KOPT-K1 (cell line): ENCODE data around the gene CFL2.
"Not testable (repeated sequence)": the region's sequence is repeated elsewhere in the genome, so short reads cannot be mapped to it uniquely, and the experiment has no call there.

Source experiments
- H3K27ac ChIP-seq: fragments of 200-600 bp; sonication (generic); 2 replicates; pipeline ENCODE4 v1.5.1; 2016; ENCODE audit warnings: antibody characterized with exemption, mild to moderate bottlenecking, low read depth, low read length; ENCODE audit not compliant: poor library complexity, severe bottlenecking
- H3K36me3 ChIP-seq: fragments of 200-600 bp; sonication (generic); 2 replicates; pipeline ENCODE4 v1.5.1; 2017; ENCODE audit warnings: antibody characterized with exemption, mild to moderate bottlenecking, low read length, moderate library complexity; ENCODE audit not compliant: insufficient read depth
- H3K9me3 ChIP-seq: fragments of 200-600 bp; sonication (generic); 2 replicates; pipeline ENCODE4 v1.5.1; 2017; ENCODE audit warnings: antibody characterized with exemption, low read length, mild to moderate bottlenecking; ENCODE audit not compliant: insufficient read depth, poor library complexity, severe bottlenecking

The CFL2 gene

GRCh38 chr14:34718750-34719304 lies 4.4 kb upstream of the CFL2 start:
- Histone ChIP-seq H3K36me3 (no peaks in the 10 kb centered on the region), H3K9me3 (no peaks in the 10 kb centered on the region), H3K27ac (no peak overlapping the region)

- Histone ChIP-seq H3K27ac (peak overlapping the region; percentile 73), H3K36me3 (peaks cover 22% of the 10 kb centered on the region), H3K9me3 (no peaks in the 10 kb centered on the region)
Measured at GRCh38 chr14:34715127-34715863, 902 bp upstream of the CFL2 start.

- H3K9me3 ChIP-seq = no peaks in the 10 kb centered on the region
- H3K36me3 ChIP-seq = peaks cover 26% of the 10 kb centered on the region
- H3K27ac ChIP-seq = peak overlapping the region; percentile 73
Measured at GRCh38 chr14:34713681-34714319, 593 bp downstream of the CFL2 start.

- Histone ChIP-seq H3K36me3 (peaks cover 26% of the 10 kb centered on the region), H3K9me3 (no peaks in the 10 kb centered on the region), H3K27ac (peak overlapping the region; percentile 73)
Measured at GRCh38 chr14:34713122-34713680, 1.2 kb downstream of the CFL2 start.

GRCh38 chr14:34711796-34712712 lies 2.3 kb downstream of the CFL2 start:
- H3K36me3 ChIP-seq = peaks cover 26% of the 10 kb centered on the region
- H3K27ac ChIP-seq = no peak overlapping the region

GRCh38 chr14:34711169-34711568 lies 3.2 kb downstream of the CFL2 start:
- Histone ChIP-seq H3K36me3 (peaks cover 26% of the 10 kb centered on the region), H3K27ac (no peak overlapping the region), H3K9me3 (no peaks in the 10 kb centered on the region)

More at GRCh38 chr14:34711796-34712712, 2.3 kb downstream of the CFL2 start:
- no peaks in the 10 kb centered on the region for H3K9me3 ChIP-seq

GRCh38 chr14:34710744-34711143 lies 3.6 kb downstream of the CFL2 start:
- H3K27ac ChIP-seq = no peak overlapping the region
- H3K9me3 ChIP-seq = no peaks in the 10 kb centered on the region
- peaks cover 26% of the 10 kb centered on the region for H3K36me3 ChIP-seq

- Histone ChIP-seq H3K36me3 (peaks cover 26% of the 10 kb centered on the region), H3K27ac (no peak overlapping the region), H3K9me3 (no peaks in the 10 kb centered on the region)
Measured at GRCh38 chr14:34710006-34710405, 4.4 kb downstream of the CFL2 start.

GRCh38 chr14:34707722-34708121 lies 6.7 kb downstream of the CFL2 start:
- Histone ChIP-seq H3K27ac (no peak overlapping the region), H3K36me3 (peaks cover 26% of the 10 kb centered on the region), H3K9me3 (no peaks in the 10 kb centered on the region)

GRCh38 chr14:34701808-34702207 lies 12.6 kb downstream of the CFL2 start:
- Histone ChIP-seq H3K9me3 (no peaks in the 10 kb centered on the region), H3K36me3 (no peaks in the 10 kb centered on the region), H3K27ac (no peak overlapping the region)

GRCh38 chr14:34700622-34701130 lies 13.7 kb downstream of the CFL2 start:
- no peaks in the 10 kb centered on the region for H3K9me3 ChIP-seq
- H3K36me3 ChIP-seq = no peaks in the 10 kb centered on the region
- H3K27ac ChIP-seq = no peak overlapping the region

- H3K27ac ChIP-seq = no peak overlapping the region
- no peaks in the 10 kb centered on the region for H3K36me3 ChIP-seq
- no peaks in the 10 kb centered on the region for H3K9me3 ChIP-seq
Measured at GRCh38 chr14:34699873-34700621, 14.3 kb downstream of the CFL2 start.

- not testable (repeated sequence) for H3K27ac ChIP-seq, H3K36me3 ChIP-seq, H3K9me3 ChIP-seq
Measured at GRCh38 chr14:34694216-34694615, 20.2 kb downstream of the CFL2 start.
